ENCODE measurements around the gene PREPL. TPM values are rescaled to one million over a fixed set of nuclear protein-coding genes. Genes with fewer than 3 reads are reported as not detected.
A peak's percentile ranks its signal among the peaks of the same experiment; 100 is the strongest.
"Not testable (repeated sequence)": the region's sequence is repeated elsewhere in the genome, so short reads cannot be mapped to it uniquely, and the experiment has no call there.

Gene PREPL
- 19.4 and 26.8 TPM in 2 replicates for total RNA-seq

DNA sequence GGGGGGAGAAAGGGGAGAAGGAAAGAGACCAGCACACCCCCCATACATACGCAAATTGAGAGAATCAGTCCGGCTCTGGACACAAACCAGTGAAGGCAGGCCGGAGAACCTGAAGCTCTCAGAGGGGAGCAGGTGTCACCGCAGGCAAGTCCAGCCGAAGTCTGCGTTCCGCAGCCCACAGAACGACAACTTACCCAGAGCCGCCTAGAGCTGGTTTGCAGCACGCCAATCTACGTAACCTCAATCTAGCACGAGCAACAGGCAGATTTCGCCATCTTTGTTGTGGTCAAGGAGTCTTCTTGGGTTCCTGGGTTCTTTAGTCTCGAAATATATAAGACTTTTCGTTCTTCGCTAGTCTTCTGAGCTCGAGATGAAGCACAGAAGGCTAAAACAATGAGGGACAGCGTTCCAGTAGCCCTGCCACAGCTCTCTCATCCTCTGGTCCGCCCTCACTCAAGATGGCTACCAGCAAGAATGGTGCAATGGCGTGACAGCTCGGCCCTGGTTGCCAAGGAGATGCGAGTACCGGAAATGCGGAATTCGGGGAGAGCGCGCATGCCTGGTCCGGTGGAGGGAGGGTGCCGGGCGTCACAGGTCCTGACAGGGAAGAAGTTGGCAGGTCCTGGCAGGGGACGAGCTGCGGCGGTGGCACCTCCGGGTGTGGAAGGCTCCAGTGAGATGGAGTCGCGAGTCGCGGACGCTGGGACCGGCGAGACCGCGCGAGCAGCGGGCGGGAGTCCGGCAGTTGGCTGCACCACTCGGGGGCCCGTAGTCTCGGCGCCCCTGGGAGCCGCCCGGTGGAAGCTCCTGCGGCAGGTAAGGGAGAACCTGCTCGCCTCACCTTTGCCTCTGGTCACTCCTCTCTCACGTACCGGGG is at the start of gene PREPL, which contains the start of gene CAMKMT:
Gene PREPL, minus strand, starts transcription at position 165 of the 877 bp plus-strand sequence. CDS start 15,152 bp downstream, outside the sequence.
Gene CAMKMT, plus strand, starts transcription at position 618 of the 877 bp plus-strand sequence.
- peak; percentile 99 for DNase-seq

DNA sequence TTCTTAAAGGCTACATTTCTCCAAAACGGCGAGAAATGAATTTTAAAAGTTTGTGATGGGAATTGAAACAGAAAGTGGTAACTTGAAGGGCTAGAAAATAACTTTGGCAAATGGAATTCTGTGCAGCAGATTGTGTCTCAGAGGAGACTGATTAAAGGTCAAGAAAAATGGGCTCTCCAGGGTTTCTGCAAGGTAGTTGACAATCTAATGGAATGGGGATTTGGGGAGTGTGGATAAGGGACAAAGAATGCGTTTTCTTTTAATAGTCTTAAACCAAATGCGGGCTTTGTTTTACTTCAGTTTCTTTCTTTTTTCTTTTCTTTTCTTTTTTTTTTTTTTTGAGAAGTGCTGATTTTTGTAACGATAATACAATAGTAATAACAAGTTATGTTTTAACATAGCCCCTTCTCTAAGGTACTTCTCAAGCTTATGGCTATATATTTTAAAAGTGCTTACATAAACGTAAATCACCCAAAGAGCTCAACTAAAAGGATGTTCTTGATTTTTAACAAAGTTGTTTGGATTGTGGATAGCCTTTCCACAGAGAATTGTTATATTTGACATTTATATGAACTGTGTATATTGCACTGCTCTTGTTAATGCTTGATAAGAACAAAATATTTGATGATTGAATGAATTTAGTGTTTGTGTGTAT is 37.1 kb upstream of the PREPL start:
- DNase-seq: no peak

DNA sequence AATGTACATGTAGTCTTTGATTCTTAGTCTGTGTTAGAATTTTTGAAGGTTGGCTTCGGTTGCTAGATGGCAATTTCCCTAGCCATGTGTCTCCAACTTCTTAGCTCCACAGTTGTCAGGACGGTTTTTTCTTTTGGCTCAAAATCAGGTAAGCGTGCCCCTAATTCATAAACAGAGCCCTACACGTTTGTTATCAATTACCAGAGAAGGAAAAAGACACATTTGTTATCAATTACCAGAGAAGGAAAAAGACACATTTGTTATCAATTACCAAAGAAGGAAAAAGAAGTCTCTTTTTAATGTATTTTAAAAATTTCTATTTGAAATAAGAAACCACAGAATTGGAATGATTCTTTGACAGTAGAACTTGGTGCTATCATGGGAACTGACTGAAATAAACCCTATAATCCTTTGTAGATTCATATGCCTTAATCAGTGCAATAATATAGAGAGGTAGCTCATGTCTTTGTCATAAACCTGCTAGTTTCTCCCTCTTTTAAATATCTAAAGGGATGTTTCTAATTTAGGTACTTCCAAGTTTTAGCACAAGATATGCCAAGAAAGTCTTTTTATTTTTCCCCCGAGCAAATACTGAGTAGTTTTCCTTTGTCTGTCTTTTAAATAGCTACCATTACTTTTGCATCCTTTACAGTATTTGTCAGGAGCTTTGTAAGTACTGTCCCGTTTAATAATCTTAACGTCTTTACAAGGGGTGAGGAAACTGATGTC is 36.3 kb upstream of the PREPL start:
- DNase-seq: no peak

DNA sequence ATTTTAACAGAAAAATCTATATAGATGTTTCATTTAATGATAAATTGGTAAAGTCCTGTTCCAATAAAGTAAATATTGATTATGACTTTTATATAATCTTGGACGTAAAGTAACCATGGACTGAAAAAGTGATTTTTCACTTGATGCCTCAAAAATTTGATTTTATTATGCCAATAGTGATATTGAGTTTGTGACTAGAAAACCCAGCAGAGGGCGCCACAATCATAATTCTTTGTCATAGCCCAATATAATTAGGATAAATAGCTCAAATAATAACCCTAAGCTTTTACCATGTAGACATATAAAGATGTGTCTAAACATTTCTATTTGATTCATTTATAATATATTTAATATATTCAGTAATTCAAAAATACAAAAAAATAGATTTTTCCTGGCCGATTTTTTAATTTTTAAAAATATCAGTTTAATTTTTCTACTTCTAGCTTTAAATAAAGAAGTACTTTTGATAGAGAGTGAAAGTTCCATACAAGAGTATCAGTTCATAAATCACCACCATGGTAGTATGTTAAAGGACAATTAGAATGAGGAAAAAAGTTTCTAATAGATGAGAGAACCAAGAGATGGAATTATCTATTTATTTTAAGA is 31.1 kb upstream of the PREPL start:
- DNase-seq: peak; percentile 63

DNA sequence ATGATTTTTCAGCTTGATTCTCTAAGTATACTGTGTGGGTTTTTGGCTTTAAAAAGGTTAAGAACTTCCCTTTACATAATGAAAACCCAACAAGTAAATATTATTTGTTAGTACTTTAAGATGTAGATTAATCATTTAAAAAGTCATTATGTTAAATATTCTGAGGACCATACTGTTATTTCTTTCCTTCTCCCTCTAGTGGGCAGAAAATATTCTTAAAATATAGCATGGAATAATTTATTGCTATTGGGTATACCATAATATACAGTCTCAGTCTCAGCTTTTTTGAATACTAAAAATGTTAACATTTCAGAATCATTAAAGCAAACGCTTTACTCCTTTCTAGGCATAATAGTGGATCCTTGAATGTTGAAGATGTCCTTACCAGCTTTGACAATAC is 28.6 kb upstream of the PREPL start:
- DNase-seq: peak; percentile 10

GRCh38 chr2:44388877-44389276 is 27.6 kb upstream of the PREPL start:
- DNase-seq: no peak

DNA sequence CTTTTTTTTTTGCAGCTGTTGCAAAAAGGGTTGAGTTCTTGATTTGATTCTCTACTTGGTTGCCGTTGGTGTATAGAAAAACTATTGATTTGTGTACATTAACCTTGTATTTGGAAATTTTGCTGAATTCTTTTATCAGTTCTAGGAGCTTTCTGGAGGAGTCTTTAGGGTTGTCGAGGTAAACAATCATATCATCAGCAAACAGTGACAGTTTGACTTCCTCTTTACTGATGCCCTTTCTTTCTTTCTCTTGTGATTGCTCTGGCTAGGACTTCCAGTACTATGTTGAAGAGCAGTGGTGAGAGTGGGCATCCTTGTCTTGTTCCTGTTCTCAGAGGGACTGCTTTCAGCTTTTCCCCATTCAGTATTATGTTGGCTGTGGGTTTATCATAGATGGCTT is 23.9 kb upstream of the PREPL start:
- not testable (repeated sequence) for DNase-seq

DNA sequence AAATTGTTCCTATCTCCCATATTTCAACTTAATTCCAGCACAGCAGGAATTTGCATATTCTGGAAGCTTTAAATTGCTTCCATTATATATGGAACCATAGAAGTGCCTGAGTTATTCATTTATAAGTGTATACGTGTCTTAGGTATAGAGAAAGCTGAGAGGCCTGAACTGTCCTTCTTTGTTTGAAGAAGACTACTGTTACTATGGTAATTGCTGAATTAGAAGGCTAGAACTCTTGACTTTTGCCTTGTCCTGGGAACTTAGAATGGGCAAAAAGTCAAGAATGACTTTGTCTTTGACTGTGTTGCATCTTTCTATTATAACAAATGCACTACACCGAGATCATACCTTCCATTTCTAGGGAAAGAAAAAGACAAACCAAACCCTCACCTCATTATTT is 16.2 kb upstream of the PREPL start:
- no peak for DNase-seq

DNA sequence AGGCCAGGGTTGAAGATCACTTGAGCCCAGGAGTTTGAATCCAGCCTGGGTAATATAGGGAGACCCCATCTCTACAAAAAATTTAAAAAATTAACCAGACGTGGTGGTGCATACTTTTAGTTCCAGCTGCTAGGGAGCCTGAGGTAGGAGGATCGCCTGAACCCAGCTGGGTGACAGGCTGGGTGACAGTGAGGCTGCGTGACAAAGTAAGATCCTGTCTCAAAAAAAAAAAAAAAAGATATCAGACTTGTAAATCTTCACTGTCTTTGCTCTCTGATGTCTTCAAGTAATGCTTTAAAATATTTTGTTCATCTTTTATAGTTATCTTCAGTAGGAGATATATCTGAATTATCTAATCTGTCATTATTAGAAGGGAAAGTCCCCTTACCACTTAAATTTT is 11.0 kb upstream of the PREPL start:
- DNase-seq: no peak

DNA sequence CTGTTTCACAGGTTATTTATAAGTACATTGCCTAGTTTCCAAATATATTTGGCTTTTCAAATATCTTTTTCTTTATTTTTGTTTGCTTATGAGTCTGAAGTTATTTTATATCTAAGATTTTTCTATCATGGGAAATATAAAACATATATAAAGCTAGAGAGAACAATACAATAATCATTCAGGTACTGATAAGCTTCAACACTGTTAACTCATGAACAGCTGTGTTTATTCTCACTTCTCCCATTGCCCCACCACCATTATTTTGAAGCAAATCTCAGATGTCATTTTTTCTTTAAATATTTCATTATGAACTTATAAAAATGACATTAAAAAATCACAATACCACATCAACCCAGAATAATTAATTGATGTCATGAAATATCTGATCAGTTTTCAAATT is 10.2 kb upstream of the PREPL start:
- DNase-seq: no peak

DNA sequence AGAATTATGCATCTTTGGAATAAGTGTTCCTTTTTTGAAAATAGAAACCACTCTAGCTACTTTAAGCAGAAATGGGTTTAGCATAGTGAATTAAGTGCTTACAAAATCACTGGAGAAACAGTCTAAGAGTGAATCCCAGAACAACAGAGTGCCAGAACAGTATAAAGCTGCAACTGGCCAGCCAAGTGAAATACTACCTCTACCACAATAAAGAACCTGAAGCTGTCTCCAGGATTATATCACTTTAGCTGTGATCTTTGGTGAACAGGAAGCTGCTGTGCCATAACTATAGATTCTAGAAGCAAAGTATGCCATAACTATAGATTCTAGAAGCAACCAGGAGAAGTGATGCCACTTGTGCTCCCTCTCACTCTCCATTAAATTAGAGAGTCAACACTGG is 8.1 kb upstream of the PREPL start:
- no peak for DNase-seq

GRCh38 chr2:44367591-44367990 is 6.3 kb upstream of the PREPL start:
- no peak for DNase-seq

DNA sequence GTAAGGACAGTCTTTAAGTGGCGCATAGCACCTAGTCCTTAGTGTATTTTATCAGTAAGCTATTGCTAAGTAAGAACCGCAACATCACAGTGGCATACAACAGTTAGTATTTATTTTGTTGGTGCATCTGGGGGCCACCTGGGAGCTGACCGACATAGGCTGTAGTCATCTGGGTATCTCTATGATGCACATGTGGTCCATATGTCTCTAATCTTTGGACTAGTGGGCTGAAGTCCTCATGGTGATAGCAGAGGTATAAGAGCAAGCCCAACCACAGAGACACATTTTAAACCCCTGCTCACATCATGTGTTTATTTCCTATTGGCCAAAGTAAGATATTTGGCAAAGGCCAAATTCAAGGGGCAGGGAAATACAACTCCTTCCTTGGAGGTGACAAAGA is 3.3 kb upstream of the PREPL start:
- DNase-seq: no peak

DNA sequence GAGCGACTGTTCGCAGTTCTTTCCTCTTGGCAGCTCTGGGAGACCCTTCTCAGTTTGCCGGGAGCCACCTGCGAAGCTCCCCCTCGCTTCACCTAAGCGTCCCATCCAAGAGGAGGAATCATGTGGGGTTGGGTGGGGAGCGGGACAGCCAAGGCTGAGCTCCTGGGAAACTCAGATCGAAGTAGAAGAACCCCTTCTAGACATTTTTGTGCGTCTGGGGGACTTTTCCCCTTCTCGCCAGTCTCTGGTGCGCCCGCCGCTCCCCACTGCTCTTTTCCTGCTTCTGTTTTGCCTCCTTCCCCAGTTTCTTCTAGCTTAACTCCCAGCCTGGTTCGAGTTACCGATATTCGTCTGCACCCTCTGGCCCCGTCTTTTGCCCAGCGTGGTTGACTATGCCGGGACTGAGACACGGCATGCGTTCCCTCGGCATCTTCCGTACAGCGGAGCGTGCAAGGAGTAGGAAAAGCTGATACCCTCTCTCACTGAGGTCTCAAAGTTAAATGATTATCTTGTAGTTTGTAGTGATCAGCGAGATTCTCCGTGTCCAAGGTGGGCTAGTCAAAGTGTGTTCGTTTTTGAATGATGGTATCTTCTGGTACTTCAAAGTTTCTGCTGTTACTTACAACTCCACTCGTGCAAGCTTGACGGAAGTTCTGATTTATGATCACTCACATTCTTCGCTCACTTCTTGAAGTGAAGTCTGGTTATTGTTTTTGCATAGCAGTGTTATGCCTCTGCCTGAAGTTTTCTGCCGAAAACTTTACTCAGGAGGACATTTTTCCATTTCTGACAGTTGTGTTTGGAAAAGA is 1.1 kb upstream of the PREPL start:
- peak; percentile 60 for DNase-seq

- DNase-seq: peak; percentile 46
Observed at GRCh38 chr2:44360749-44361329, 455 bp downstream of the PREPL start.

DNA sequence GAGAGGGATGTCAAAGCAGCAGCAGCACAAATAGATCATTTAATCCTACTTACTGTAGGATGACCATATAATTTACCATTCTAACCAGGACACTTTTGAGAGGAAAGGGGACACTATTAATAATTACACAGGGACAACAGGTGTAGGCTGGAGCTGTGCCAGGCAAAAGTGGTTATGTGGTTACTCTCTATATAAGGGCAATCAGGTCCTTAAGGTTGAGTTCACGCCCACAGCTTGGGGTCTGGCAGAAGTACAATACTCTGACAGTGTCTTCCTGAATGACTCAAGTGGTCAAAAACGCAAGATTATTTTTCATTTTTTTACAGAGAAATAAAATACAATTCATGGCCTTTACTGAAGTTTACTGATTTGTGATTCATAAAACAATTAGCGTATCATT is 2.8 kb downstream of the PREPL start:
- peak; percentile 89 for DNase-seq

- DNase-seq: no peak
Observed at GRCh38 chr2:44354761-44355160, 6.5 kb downstream of the PREPL start.

DNA sequence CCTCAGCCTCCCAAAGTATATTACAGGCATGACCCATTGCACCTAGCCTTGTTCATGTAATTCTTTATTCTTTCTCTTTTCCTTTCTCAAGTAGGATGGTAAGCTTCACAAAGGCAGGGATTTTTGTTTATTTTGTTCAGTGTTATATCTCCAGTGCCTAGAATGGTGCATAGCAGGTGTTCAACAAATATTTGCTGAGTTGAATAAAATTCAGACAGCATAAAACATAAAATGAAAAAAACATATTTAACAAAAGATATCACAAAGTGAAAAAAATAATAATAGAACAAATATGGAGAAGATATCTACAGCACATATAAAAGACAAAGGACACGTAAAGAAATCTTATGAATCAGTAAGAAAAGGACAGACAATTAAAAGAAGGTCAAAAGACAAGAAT is 8.8 kb downstream of the PREPL start:
- DNase-seq: no peak

DNA sequence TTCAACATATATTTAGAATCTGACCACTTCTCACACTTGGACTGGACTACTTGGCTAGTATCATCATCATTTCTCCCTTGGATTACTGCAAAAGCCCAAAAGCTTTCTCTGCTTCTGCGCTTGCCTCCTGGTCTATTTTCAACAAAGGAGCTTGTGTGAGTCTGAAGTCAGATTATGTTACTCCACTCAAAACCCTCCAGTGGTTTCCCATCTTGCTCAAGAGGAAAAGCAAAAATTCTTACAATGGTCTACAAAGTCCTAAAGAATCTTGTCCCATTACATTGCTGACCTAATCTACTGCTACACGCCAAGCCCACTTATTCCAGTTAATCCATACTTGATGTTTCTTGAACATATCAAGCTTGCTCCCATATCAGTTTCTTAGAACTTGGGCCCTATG is 9.6 kb downstream of the PREPL start:
- DNase-seq: no peak

DNA sequence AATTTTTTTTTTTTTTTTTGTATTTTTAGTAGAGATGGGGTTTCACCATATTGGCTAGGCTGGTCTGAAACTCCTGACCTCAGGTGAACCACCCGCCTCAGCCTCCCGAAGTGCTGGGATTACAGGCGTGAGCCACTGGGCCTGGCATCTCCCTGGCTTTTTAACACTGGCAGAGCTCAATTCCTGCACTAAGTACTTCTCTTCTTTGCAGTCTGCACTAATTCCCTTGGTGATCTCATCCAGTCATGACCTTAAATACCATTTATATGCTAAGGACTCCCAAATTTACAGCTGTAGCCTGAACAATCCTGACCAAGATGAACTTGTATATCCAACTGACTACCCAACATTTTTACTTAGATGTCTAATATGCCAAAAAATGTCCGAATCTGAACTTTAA is 10.2 kb downstream of the PREPL start:
- DNase-seq: no peak

DNA sequence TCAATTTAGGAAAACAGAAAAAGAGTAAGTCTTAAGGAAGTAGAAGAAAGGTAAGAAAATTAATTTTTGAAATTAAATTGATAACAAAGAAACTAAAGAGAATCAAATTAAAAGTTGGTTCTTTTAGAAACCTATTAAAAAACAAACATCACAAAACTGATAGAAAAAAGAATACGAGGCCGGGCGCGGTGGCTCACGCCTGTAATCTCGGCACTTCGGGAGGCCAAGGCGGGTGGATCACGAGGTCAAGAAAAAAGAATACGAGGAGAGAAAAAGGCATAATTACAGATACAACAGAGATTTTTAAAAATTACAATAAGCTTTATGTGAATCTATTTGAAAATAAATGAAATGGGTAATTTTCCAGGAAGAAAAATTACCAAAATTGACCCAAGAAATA is 11.8 kb downstream of the PREPL start:
- DNase-seq: no peak

DNA sequence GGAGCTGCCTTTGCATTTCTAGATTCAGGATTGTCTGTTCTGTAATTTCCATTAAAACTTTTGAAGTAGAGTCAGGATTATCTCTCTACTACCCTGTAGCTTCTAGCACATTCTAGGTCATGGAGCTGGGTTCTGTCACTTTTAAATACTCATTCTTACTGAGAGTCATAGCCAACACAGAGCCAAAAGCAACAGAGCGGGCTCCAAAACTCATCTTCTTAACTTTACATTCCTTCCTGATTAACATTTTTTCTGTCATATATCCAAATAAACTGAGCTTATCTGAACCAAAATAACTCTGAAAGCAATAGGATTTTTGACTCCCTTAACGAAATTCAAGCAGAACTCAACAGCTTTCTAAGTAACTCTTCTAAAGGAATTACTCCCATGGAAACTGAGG is 12.9 kb downstream of the PREPL start:
- no peak for DNase-seq
